Measurements from ENCODE around the gene SKAP2. TPM values are rescaled to one million over a fixed set of nuclear protein-coding genes. Genes with fewer than 3 reads are reported as not detected.

Gene SKAP2
- total and polyA plus RNA-seq, 2 of the 13 experiments (the other 11 are each of a cell fraction or from before 2014, with no cell fraction given), result 3.6 to 12.9 TPM

GRCh38 chr7:26858241-26858715, 6.1 kb downstream of the SKAP2 start:
- H3K79me2 ChIP-seq (ENCODE audit: insufficient read depth, low read length), result no peaks in the 10 kb centered on the region
- ATAC-seq (no peak; the same call in 2 of the 3 replicates), FAIRE-seq (no peak), DNase-seq (ENCODE audit: low spot score) (no peak)
- H3K4me3 ChIP-seq (replicated peaks in 1 of 3; ENCODE audit: insufficient read depth in 1 of 3, low read depth in 2 of 3, low read length in 3 of 3), result peak overlapping the region; percentile 56 to 66 (median 57); a peak in 4 of 6 replicates
- no peak overlapping the region for H3K27ac ChIP-seq (ENCODE audit: extremely low read length, insufficient read depth, low read length)
- no peaks in the 10 kb centered on the region; a peak in 1 of 5 replicates for H3K36me3 ChIP-seq (replicated peaks in 1 of 2; ENCODE audit: control insufficient read depth in 1 of 2, insufficient read depth in 2 of 2, low read length in 2 of 2)
- intact Hi-C loops (cut with micrococcal nuclease; ENCODE audit: unreplicated experiment) (no loop called here), in situ Hi-C loops (cut with HindIII; ENCODE audit: extremely low pct_ligation_motif_present, low pct_unique_long_range_greater_than_20kb) (no loop called here)
- BruUV-seq (replicated peaks), result no TSS peak
- POLR2A ChIA-PET, result no interaction called here
- H3K4me2 ChIP-seq (ENCODE audit: low read depth, low read length), result peak overlapping the region; percentile 76
- CTCF ChIA-PET (ENCODE audit: low intra/inter-chr PET ratio, low total read pairs), result no interaction called here
- H2AFZ ChIP-seq (ENCODE audit: low read length), result no peak overlapping the region
- H3K9me3 ChIP-seq (ENCODE audit: low read length), result no peaks in the 10 kb centered on the region
- H3K4me1 ChIP-seq (ENCODE audit: insufficient read depth, low read length), result peaks cover 26% of the 10 kb centered on the region
- no peaks in the 10 kb centered on the region for H3K27me3 ChIP-seq (ENCODE audit: control insufficient read depth in 1 of 2, insufficient read depth in 2 of 2, low read length in 2 of 2)
- H3K9ac ChIP-seq (ENCODE audit: insufficient read depth, low read depth, low read length), result no peak overlapping the region
- 89% methylated on average over 5 of the region's 5 CpGs for WGBS (ENCODE audit: low lambda C conversion rate)
- no peaks in the 10 kb centered on the region for H4K20me1 ChIP-seq (ENCODE audit: insufficient read depth, low read length)
- TF ChIP-seq PTBP1 (IDR thresholded peaks at IDR 0.05; ENCODE audit: low read depth, low read length, poor library complexity, severe bottlenecking) (no peak), ARID5B (CRISPR knock-in tag; IDR thresholded peaks at IDR 0.05) (no peak), ZNF770 (CRISPR knock-in tag; IDR thresholded peaks at IDR 0.05) (no peak), ZNF230 (CRISPR knock-in tag; IDR thresholded peaks at IDR 0.05) (no peak), LCORL (IDR thresholded peaks at IDR 0.05) (no peak), LCORL (CRISPR knock-in tag; IDR thresholded peaks at IDR 0.05) (no peak), ZFP41 (CRISPR knock-in tag; IDR thresholded peaks at IDR 0.05; ENCODE audit: borderline replicate concordance) (no peak), ZNF18 (CRISPR knock-in tag; IDR thresholded peaks at IDR 0.05; ENCODE audit: insufficient replicate concordance) (no peak), MLXIP (CRISPR knock-in tag; IDR thresholded peaks at IDR 0.05; ENCODE audit: borderline replicate concordance) (no peak), ZNF136 (CRISPR knock-in tag; IDR thresholded peaks at IDR 0.05; ENCODE audit: low read depth) (no peak), ZSCAN25 (CRISPR knock-in tag; IDR thresholded peaks at IDR 0.05) (no peak), SOX6 (IDR thresholded peaks at IDR 0.05) (no peak), SOX6 (CRISPR knock-in tag; IDR thresholded peaks at IDR 0.05) (no peak)
